ENCODE results near the gene ACSL3.

The ACSL3 gene

GRCh38 chr2:222871291-222871690, 10.5 kb downstream of the ACSL3 start:
- H3K79me1 ChIP-seq (ENCODE audit: low read depth, low read length) = peaks cover 8% of the 10 kb centered on the region
- DNase-seq (ENCODE audit: low spot score) = no peak

GRCh38 chr2:222872551-222872950, 11.7 kb downstream of the ACSL3 start:
- H3K4me2 ChIP-seq (ENCODE audit: insufficient read depth, low read length, poor library complexity, severe bottlenecking) = no peak overlapping the region
- no peak overlapping the region for H2BK12ac ChIP-seq (ENCODE audit: low read length)
- H3K27ac ChIP-seq (replicated peaks; ENCODE audit: low read length) = no peak overlapping the region
- H3K36me3 ChIP-seq (replicated peaks in 1 of 2; ENCODE audit: control insufficient read depth in 2 of 2, insufficient read depth in 2 of 2, low read length in 2 of 2) = no peaks in the 10 kb centered on the region
- H3K79me1 ChIP-seq (ENCODE audit: low read depth, low read length) = peaks cover 8% of the 10 kb centered on the region
- no peak overlapping the region for H2BK15ac ChIP-seq (ENCODE audit: low read length)
- DNase-seq (ENCODE audit: low spot score) = no peak
- no peak overlapping the region for H3K18ac ChIP-seq (ENCODE audit: low read length)
- peaks cover 0 to 4% of the 10 kb centered on the region in 2 donors for H3K9me3 ChIP-seq (replicated peaks in 1 of 2; ENCODE audit: control insufficient read depth in 2 of 2, insufficient read depth in 1 of 2, low read depth in 1 of 2, low read length in 2 of 2)
- H4K8ac ChIP-seq (ENCODE audit: low read depth, low read length) = no peak overlapping the region
- H3K4me1 ChIP-seq (ENCODE audit: control insufficient read depth in 2 of 2, insufficient read depth in 1 of 2, low read depth in 1 of 2, low read length in 2 of 2) = peaks cover 0 to 8% of the 10 kb centered on the region in 2 donors
- no peaks in the 10 kb centered on the region for H3K27me3 ChIP-seq (ENCODE audit: control insufficient read depth in 3 of 3, insufficient read depth in 3 of 3, low read depth in 1 of 3, low read length in 3 of 3)
- no peak overlapping the region for H3K4ac ChIP-seq (ENCODE audit: low read length)
- H2AK5ac ChIP-seq (ENCODE audit: low read depth, low read length) = no peak overlapping the region
- H3K23ac ChIP-seq (ENCODE audit: low read depth, low read length, poor library complexity) = no peak overlapping the region
- no peak overlapping the region for H3K14ac ChIP-seq (ENCODE audit: low read length)
- no peak overlapping the region for H3K9ac ChIP-seq (ENCODE audit: low read depth, low read length, poor library complexity)
- H2BK5ac ChIP-seq (ENCODE audit: low read length) = no peak overlapping the region
- H4K91ac ChIP-seq (ENCODE audit: low read depth, low read length, poor library complexity) = no peak overlapping the region
- H2BK120ac ChIP-seq (ENCODE audit: low read depth, low read length) = no peak overlapping the region
- H2AFZ ChIP-seq (ENCODE audit: low read length) = no peak overlapping the region
- WGBS, 2 donors (ENCODE audit: extremely low coverage in 2 of 2, insufficient read length in 2 of 2, insufficient replicate concordance in 1 of 2) = no CpG with 5 or more reads among the region's 4 CpGs
- no peak overlapping the region for H3K4me3 ChIP-seq (ENCODE audit: low read length in 2 of 2)

More at GRCh38 chr2:222871291-222871690, 10.5 kb downstream of the ACSL3 start:
- Histone ChIP-seq H4K8ac (ENCODE audit: low read depth, low read length) (no peak overlapping the region), H3K18ac (ENCODE audit: low read length) (no peak overlapping the region), H3K4me2 (ENCODE audit: insufficient read depth, low read length, poor library complexity, severe bottlenecking) (no peak overlapping the region), H3K27ac (replicated peaks; ENCODE audit: low read length) (no peak overlapping the region), H3K27me3 (ENCODE audit: control insufficient read depth in 3 of 3, insufficient read depth in 3 of 3, low read depth in 1 of 3, low read length in 3 of 3) (no peaks in the 10 kb centered on the region), H3K14ac (ENCODE audit: low read length) (no peak overlapping the region), H3K23ac (ENCODE audit: low read depth, low read length, poor library complexity) (no peak overlapping the region), H3K4me1 (ENCODE audit: control insufficient read depth in 2 of 2, insufficient read depth in 1 of 2, low read depth in 1 of 2, low read length in 2 of 2) (peaks cover 0 to 10% of the 10 kb centered on the region in 2 donors), H4K91ac (ENCODE audit: low read depth, low read length, poor library complexity) (no peak overlapping the region), H2BK15ac (ENCODE audit: low read length) (no peak overlapping the region), H3K9ac (ENCODE audit: low read depth, low read length, poor library complexity) (no peak overlapping the region), H3K4me3 (ENCODE audit: low read length in 2 of 2) (no peak overlapping the region), H2BK5ac (ENCODE audit: low read length) (no peak overlapping the region), H3K36me3 (replicated peaks in 1 of 2; ENCODE audit: control insufficient read depth in 2 of 2, insufficient read depth in 2 of 2, low read length in 2 of 2) (no peaks in the 10 kb centered on the region), H2BK12ac (ENCODE audit: low read length) (no peak overlapping the region), H2AK5ac (ENCODE audit: low read depth, low read length) (no peak overlapping the region), H2AFZ (ENCODE audit: low read length) (no peak overlapping the region), H3K9me3 (replicated peaks in 1 of 2; ENCODE audit: control insufficient read depth in 2 of 2, insufficient read depth in 1 of 2, low read depth in 1 of 2, low read length in 2 of 2) (peaks cover 0 to 4% of the 10 kb centered on the region in 2 donors), H2BK120ac (ENCODE audit: low read depth, low read length) (no peak overlapping the region), H3K4ac (ENCODE audit: low read length) (no peak overlapping the region)
- WGBS, 2 donors (ENCODE audit: extremely low coverage in 2 of 2, insufficient read length in 2 of 2, insufficient replicate concordance in 1 of 2) = no CpG with 5 or more reads among the region's 5 CpGs

GRCh38 chr2:222875482-222875881, 14.6 kb downstream of the ACSL3 start:
- WGBS, 2 donors (ENCODE audit: extremely low coverage in 2 of 2, insufficient read length in 2 of 2, insufficient replicate concordance in 1 of 2) = no CpG with 5 or more reads among the region's 3 CpGs
- Histone ChIP-seq H3K4ac (ENCODE audit: low read length) (no peak overlapping the region), H2BK12ac (ENCODE audit: low read length) (no peak overlapping the region), H3K14ac (ENCODE audit: low read length) (no peak overlapping the region), H3K4me1 (ENCODE audit: control insufficient read depth in 2 of 2, insufficient read depth in 1 of 2, low read depth in 1 of 2, low read length in 2 of 2) (peaks cover 0 to 4% of the 10 kb centered on the region in 2 donors), H4K91ac (ENCODE audit: low read depth, low read length, poor library complexity) (no peak overlapping the region), H2AFZ (ENCODE audit: low read length) (no peak overlapping the region), H3K9me3 (replicated peaks in 1 of 2; ENCODE audit: control insufficient read depth in 2 of 2, insufficient read depth in 1 of 2, low read depth in 1 of 2, low read length in 2 of 2) (peaks cover 0 to 4% of the 10 kb centered on the region in 2 donors), H3K27ac (replicated peaks; ENCODE audit: low read length) (no peak overlapping the region), H4K8ac (ENCODE audit: low read depth, low read length) (no peak overlapping the region), H3K9ac (ENCODE audit: low read depth, low read length, poor library complexity) (no peak overlapping the region), H2BK120ac (ENCODE audit: low read depth, low read length) (no peak overlapping the region), H2BK5ac (ENCODE audit: low read length) (no peak overlapping the region), H3K27me3 (ENCODE audit: control insufficient read depth in 3 of 3, insufficient read depth in 3 of 3, low read depth in 1 of 3, low read length in 3 of 3) (no peaks in the 10 kb centered on the region), H3K18ac (ENCODE audit: low read length) (no peak overlapping the region), H2AK5ac (ENCODE audit: low read depth, low read length) (no peak overlapping the region), H3K36me3 (replicated peaks in 1 of 2; ENCODE audit: control insufficient read depth in 2 of 2, insufficient read depth in 2 of 2, low read length in 2 of 2) (peaks cover 0 to 5% of the 10 kb centered on the region in 2 donors), H3K4me3 (ENCODE audit: low read length in 2 of 2) (no peak overlapping the region), H2BK15ac (ENCODE audit: low read length) (no peak overlapping the region), H3K79me1 (ENCODE audit: low read depth, low read length) (peaks cover 10% of the 10 kb centered on the region), H3K4me2 (ENCODE audit: insufficient read depth, low read length, poor library complexity, severe bottlenecking) (no peak overlapping the region), H3K23ac (ENCODE audit: low read depth, low read length, poor library complexity) (no peak overlapping the region)
- DNase-seq (ENCODE audit: low spot score) = no peak

GRCh38 chr2:222876947-222877346, 16.1 kb downstream of the ACSL3 start:
- Histone ChIP-seq H3K4me3 (ENCODE audit: low read length in 2 of 2) (no peak overlapping the region), H3K18ac (ENCODE audit: low read length) (no peak overlapping the region), H2AK5ac (ENCODE audit: low read depth, low read length) (no peak overlapping the region), H2BK12ac (ENCODE audit: low read length) (no peak overlapping the region), H3K14ac (ENCODE audit: low read length) (no peak overlapping the region), H3K4ac (ENCODE audit: low read length) (no peak overlapping the region), H3K27me3 (ENCODE audit: control insufficient read depth in 3 of 3, insufficient read depth in 3 of 3, low read depth in 1 of 3, low read length in 3 of 3) (no peaks in the 10 kb centered on the region), H3K79me1 (ENCODE audit: low read depth, low read length) (peaks cover 9% of the 10 kb centered on the region), H3K36me3 (replicated peaks in 1 of 2; ENCODE audit: control insufficient read depth in 2 of 2, insufficient read depth in 2 of 2, low read length in 2 of 2) (peaks cover 0 to 10% of the 10 kb centered on the region in 2 donors), H3K9me3 (replicated peaks in 1 of 2; ENCODE audit: control insufficient read depth in 2 of 2, insufficient read depth in 1 of 2, low read depth in 1 of 2, low read length in 2 of 2) (peaks cover 0 to 11% of the 10 kb centered on the region in 2 donors), H3K4me1 (ENCODE audit: control insufficient read depth in 2 of 2, insufficient read depth in 1 of 2, low read depth in 1 of 2, low read length in 2 of 2) (peaks cover 0 to 3% of the 10 kb centered on the region in 2 donors), H3K9ac (ENCODE audit: low read depth, low read length, poor library complexity) (no peak overlapping the region), H2BK120ac (ENCODE audit: low read depth, low read length) (no peak overlapping the region), H3K4me2 (ENCODE audit: insufficient read depth, low read length, poor library complexity, severe bottlenecking) (no peak overlapping the region), H2AFZ (ENCODE audit: low read length) (no peak overlapping the region), H2BK5ac (ENCODE audit: low read length) (no peak overlapping the region), H3K23ac (ENCODE audit: low read depth, low read length, poor library complexity) (no peak overlapping the region), H3K27ac (replicated peaks; ENCODE audit: low read length) (no peak overlapping the region), H4K91ac (ENCODE audit: low read depth, low read length, poor library complexity) (no peak overlapping the region), H2BK15ac (ENCODE audit: low read length) (no peak overlapping the region), H4K8ac (ENCODE audit: low read depth, low read length) (no peak overlapping the region)
- no peak for DNase-seq (ENCODE audit: low spot score)
